ENCODE measurements around the gene BRI3.

DNA sequence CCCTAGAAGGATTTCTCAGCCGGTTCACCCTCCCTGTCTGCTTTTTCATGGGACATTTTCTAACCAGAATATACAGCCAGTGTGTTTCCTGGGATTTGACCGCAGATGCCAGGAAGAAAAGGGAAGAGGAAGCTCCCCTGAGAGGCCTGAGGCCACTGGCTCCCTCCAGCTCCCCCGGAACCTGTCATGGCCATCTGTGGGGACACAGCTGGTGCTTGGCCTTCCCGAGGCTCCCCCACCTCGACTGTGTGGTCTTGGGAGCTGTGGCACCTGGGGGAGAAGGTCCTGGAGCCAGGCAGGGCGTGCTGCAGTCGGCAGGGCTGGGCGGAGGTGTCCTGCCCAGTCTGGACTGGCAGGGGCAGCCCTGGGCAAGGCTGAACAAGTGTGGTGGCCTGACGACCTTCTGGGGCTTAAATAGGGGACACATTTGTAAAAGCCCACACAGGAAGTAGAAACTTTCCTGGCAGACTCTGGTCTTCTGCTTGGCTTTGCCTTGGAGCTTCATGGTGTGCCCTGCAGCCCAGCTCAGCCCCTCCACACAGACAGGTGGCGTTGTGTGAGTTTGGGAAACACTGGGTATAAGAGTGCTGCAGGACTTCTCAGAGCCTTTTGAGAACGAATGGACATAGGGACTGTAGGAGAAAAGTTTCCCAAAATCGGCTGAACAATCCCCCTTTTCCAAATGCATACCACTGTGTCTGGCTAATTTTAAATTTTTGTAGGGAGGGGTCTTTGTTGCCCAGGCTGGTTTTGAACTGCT is 6.8 kb downstream of the BRI3 start:
- TF ChIP-seq CTCF (IDR thresholded peaks at IDR 0.05), result no peak
- TF ChIP-seq POLR2A (IDR thresholded peaks at IDR 0.05), result no peak
